ENCODE data around the gene CFAP58.

DNA sequence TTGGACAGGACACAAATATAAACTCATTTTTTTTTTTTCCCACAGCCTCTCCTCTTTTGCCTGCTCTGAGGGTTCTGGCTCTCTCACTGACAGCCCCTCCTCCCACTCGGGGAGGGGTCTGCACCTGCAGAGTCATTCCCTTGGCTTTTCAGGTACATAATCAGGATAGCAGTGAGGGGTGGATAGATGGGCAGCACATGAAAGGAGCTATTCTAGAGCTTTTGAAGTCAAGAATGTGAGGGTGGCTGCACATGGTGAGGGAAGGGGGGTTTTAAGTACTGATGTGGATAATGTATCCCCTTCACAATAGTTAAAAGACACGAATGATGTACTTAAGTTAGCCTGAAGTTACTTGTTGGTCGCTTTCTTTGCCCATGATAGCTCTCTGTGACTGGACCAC, 76.2 kb downstream of the CFAP58 start:
- TF ChIP-seq GATA2 (IDR thresholded peaks at IDR 0.05; ENCODE audit: low read depth, low read length) (no peak), GATA3 (IDR thresholded peaks at IDR 0.05; ENCODE audit: low read depth, low read length) (no peak)

Data from SH-SY5Y (cell line).